GM12878 (cell line): ENCODE results near the gene SEMA5A. TPM values are rescaled to one million over a fixed set of nuclear protein-coding genes. Genes with fewer than 3 reads are reported as not detected.

Experiments used
- BRCA1 ChIP-seq: IDR thresholded peaks from 2 replicates; pipeline ENCODE4 v1.6.1; 2011; ENCODE audit warnings: low read depth, low read length, improper control_type of control experiment
- CEBPZ ChIP-seq: fragments of 150-350 bp; IDR thresholded peaks from 2 replicates; pipeline ENCODE4 v1.6.1; 2016; ENCODE audit warnings: low read depth, low read length
- CHD2 ChIP-seq: IDR thresholded peaks from 2 replicates; pipeline ENCODE4 v1.6.1; 2011; ENCODE audit warnings: low read depth, low read length, improper control_type of control experiment, borderline replicate concordance
- CUX1 ChIP-seq: IDR thresholded peaks from 2 replicates; pipeline ENCODE4 v1.6.1; 2012; ENCODE audit warnings: improper control_type of control experiment, low read depth, low read length; ENCODE audit not compliant: insufficient replicate concordance
- KLF5 ChIP-seq: fragments of 450-650 bp; IDR thresholded peaks from 2 replicates; pipeline ENCODE4 v1.6.1; 2014; ENCODE audit warnings: mild to moderate bottlenecking; ENCODE audit not compliant: partially characterized antibody
- NBN ChIP-seq: fragments of 450-650 bp; IDR thresholded peaks from 2 replicates; pipeline ENCODE4 v1.6.1; 2016
- polyA plus RNA-seq, 11 experiments: library from polyadenylated mRNA; depleted of rRNA in 4 of 11; unstranded in 6 of 11; stranded (reverse) in 5 of 11; fragments of >200 nt; fragmentation: Nextera tagmentation in 4 of 11; fragmentation: Illumina TruSeq in 1 of 11; extraction: Ambion mirVana in 4 of 11; extraction: Trizol in 1 of 11; gene quantifications; 1 replicate in 1 of 11; 2 replicates in 10 of 11; pipeline versions ENCODE4 v1.2.1 to v1.2.3, GENCODE V29; 2011 to 2016; ENCODE audit warnings: inconsistent platforms in 2 of 11, missing spikeins in 2 of 11, low read depth in 1 of 11
- total RNA-seq, 4 experiments: library from RNA; depleted of rRNA in 3 of 4; stranded (reverse); fragments of >200 nt in 3 of 4; fragmentation: Illumina TruSeq in 1 of 4; extraction: Trizol in 1 of 4; gene quantifications; 2 replicates each; pipeline versions ENCODE4 v1.2.1 to v1.2.3, GENCODE V29; 2013 to 2021

The SEMA5A gene
- total and polyA plus RNA-seq, 10 of the 15 experiments (the other 5 are each of a cell fraction or from before 2014, with no cell fraction given): 0.03 to 2.4 (median 0.09) TPM; not detected in 1

GRCh38 chr5:9538504-9538903, 7.4 kb downstream of the SEMA5A start (continued):
- TF ChIP-seq CUX1: no peak
- no peak for TF ChIP-seq CEBPZ
- TF ChIP-seq KLF5: no peak
- TF ChIP-seq NBN: no peak
- TF ChIP-seq CHD2: no peak
- TF ChIP-seq BRCA1: no peak
